NCI-H2196 (cell line): ENCODE measurements around the gene PRSS12.

ENCODE experiments used
- DNase-seq: peaks from one replicate; lab custom pipeline; 2025; ENCODE audit not compliant: unreplicated experiment; lab: John Stamatoyannopoulos, UW

PRSS12 gene

GRCh38 chr4:118356731-118357130 lies 3.9 kb upstream of the PRSS12 start:
- no peak for DNase-seq

- DNase-seq = no peak
Observed at GRCh38 chr4:118356111-118356510, 3.3 kb upstream of the PRSS12 start.

- DNase-seq = no peak
Observed at GRCh38 chr4:118354913-118355312, 2.1 kb upstream of the PRSS12 start.

GRCh38 chr4:118353534-118354030 lies 779 bp upstream of the PRSS12 start:
- no peak for DNase-seq

GRCh38 chr4:118351851-118352827 lies 664 bp downstream of the PRSS12 start:
- DNase-seq = peak; percentile 2

- no peak for DNase-seq
Observed at GRCh38 chr4:118350961-118351360, 1.8 kb downstream of the PRSS12 start.

GRCh38 chr4:118348886-118349285 lies 3.9 kb downstream of the PRSS12 start:
- DNase-seq = no peak

GRCh38 chr4:118346495-118346894 lies 6.3 kb downstream of the PRSS12 start:
- DNase-seq = no peak

GRCh38 chr4:118345813-118346212 lies 7.0 kb downstream of the PRSS12 start:
- DNase-seq = no peak

- no peak for DNase-seq
Observed at GRCh38 chr4:118344801-118345200, 8.0 kb downstream of the PRSS12 start.

- no peak for DNase-seq
Observed at GRCh38 chr4:118343501-118343900, 9.3 kb downstream of the PRSS12 start.

- no peak for DNase-seq
Observed at GRCh38 chr4:118340109-118340508, 12.7 kb downstream of the PRSS12 start.

- DNase-seq = no peak
Observed at GRCh38 chr4:118338981-118339765, 13.6 kb downstream of the PRSS12 start.

- DNase-seq = no peak
Observed at GRCh38 chr4:118338518-118338917, 14.3 kb downstream of the PRSS12 start.

GRCh38 chr4:118337954-118338353 lies 14.8 kb downstream of the PRSS12 start:
- no peak for DNase-seq

GRCh38 chr4:118335774-118336173 lies 17.0 kb downstream of the PRSS12 start:
- DNase-seq = no peak

GRCh38 chr4:118335324-118335723 lies 17.5 kb downstream of the PRSS12 start:
- DNase-seq = no peak

- no peak for DNase-seq
Observed at GRCh38 chr4:118331352-118331751, 21.5 kb downstream of the PRSS12 start.

GRCh38 chr4:118329849-118330248 lies 23.0 kb downstream of the PRSS12 start:
- DNase-seq = no peak

- no peak for DNase-seq
Observed at GRCh38 chr4:118327554-118328241, 25.1 kb downstream of the PRSS12 start.

GRCh38 chr4:118326585-118326984 lies 26.2 kb downstream of the PRSS12 start:
- no peak for DNase-seq
